OCI-LY1 (cell line): Measurements from ENCODE around the gene DTWD1.

Source experiments
- EZH2 ChIP-seq: fragments of 200-600 bp; sonication (generic), shearing (Covaris generic); IDR thresholded peaks from 2 replicates; pipeline ENCODE4 v1.8.0; 2017; ENCODE audit warnings: borderline replicate concordance, mixed run types, mild to moderate bottlenecking, antibody characterized with exemption, low read length, moderate library complexity, mixed read lengths
- TF ChIP-seq, protein P1 (sequence below): fragments of 200-600 bp; sonication (generic), shearing (Covaris generic); IDR thresholded peaks from 2 replicates; pipeline ENCODE4 v1.5.1; 2017; ENCODE audit warnings: mild to moderate bottlenecking, antibody characterized with exemption, low read length, moderate library complexity, mixed read lengths

DNA sequence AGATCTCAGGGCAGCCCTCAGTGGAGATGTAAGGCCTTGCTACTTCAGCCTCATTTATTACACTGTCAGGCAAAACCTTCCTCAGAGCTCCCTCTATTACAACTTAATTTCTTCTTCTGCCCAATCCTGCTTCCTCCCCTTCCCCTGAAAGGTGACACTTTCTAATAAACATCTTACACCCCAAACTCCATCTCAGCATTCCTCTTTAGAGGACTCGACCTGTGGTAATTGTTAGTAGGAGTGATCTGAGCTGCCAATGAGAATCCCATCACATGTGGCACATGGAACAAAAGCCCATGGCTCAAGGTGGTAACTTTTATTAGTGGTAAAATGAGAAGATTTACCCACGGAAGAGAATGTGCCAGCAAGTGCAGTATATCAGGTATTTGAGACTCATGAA, 29.8 kb downstream of the DTWD1 start:
- TF ChIP-seq, protein P1, sequence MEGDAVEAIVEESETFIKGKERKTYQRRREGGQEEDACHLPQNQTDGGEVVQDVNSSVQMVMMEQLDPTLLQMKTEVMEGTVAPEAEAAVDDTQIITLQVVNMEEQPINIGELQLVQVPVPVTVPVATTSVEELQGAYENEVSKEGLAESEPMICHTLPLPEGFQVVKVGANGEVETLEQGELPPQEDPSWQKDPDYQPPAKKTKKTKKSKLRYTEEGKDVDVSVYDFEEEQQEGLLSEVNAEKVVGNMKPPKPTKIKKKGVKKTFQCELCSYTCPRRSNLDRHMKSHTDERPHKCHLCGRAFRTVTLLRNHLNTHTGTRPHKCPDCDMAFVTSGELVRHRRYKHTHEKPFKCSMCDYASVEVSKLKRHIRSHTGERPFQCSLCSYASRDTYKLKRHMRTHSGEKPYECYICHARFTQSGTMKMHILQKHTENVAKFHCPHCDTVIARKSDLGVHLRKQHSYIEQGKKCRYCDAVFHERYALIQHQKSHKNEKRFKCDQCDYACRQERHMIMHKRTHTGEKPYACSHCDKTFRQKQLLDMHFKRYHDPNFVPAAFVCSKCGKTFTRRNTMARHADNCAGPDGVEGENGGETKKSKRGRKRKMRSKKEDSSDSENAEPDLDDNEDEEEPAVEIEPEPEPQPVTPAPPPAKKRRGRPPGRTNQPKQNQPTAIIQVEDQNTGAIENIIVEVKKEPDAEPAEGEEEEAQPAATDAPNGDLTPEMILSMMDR = no peak
- no peak for TF ChIP-seq EZH2
